Measurements from ENCODE around the gene MED20.

GRCh38 chr6:41939848-41940758 lies 19.2 kb upstream of the MED20 start:
- TF ChIP-seq CTCF (conservative IDR thresholded peaks at IDR 0.05) = no peak
- TF ChIP-seq ZFX (IDR thresholded peaks at IDR 0.05) = no peak

Data from C4-2B (cell line).